Peyer's patch (tissue), 4 donors: Measurements from ENCODE around the gene TES. TPM values are rescaled to one million over a fixed set of nuclear protein-coding genes. Genes with fewer than 3 reads are reported as not detected.

Experiments used
- DNase-seq, 3 donors: peaks; one replicate each; pipeline ENCODE4 v3.0.0-alpha.2; 2017 to 2019
- H3K27ac ChIP-seq, 4 donors: fragments of 200-600 bp; sonication (generic); one replicate each; pipeline ENCODE4 v1.5.1; 2016 to 2019
- H3K27me3 ChIP-seq, 2 donors: fragments of 200-600 bp; sonication (generic); one replicate each; pipeline ENCODE4 v1.5.1; 2019
- H3K36me3 ChIP-seq, 3 donors: fragments of 200-600 bp; sonication (generic); one replicate each; pipeline ENCODE4 v1.5.1; 2016 to 2019
- H3K4me1 ChIP-seq, 4 donors: fragments of 200-600 bp; sonication (generic); one replicate each; pipeline ENCODE4 v1.5.1; 2016 to 2019
- H3K4me3 ChIP-seq, 4 donors: fragments of 200-600 bp; sonication (generic); 1 replicate in 3 of 4; 2 replicates in 1 of 4; pipeline ENCODE4 v1.5.1; 2016 to 2019; ENCODE audit warnings: mild to moderate bottlenecking in 1 of 4
- H3K9me3 ChIP-seq, 4 donors: fragments of 200-600 bp; sonication (generic); one replicate each; pipeline ENCODE4 v1.5.1; 2016 to 2019; ENCODE audit warnings: mild to moderate bottlenecking in 1 of 4
- POLR2A ChIP-seq, 2 donors: fragments of 450-650 bp; IDR thresholded peaks; one replicate each; pipeline ENCODE4 v1.5.1; 2017; ENCODE audit warnings: antibody characterized with exemption in 2 of 2, mild to moderate bottlenecking in 2 of 2, moderate library complexity in 2 of 2
- total RNA-seq, 4 donors: library from RNA; depleted of rRNA; stranded (reverse); fragments of >200 nt; gene quantifications; one replicate each; pipeline ENCODE4 v1.1.0, GENCODE V29; 2016
- TF ChIP-seq, protein P1 (sequence below), 6 experiments: fragments of 450-650 bp in 4 of 6; fragments of 200-600 bp in 2 of 6; sonication (generic) in 1 of 6; IDR thresholded peaks; one replicate each; pipeline ENCODE4 v1.5.1; 2017 to 2019; ENCODE audit warnings: antibody characterized with exemption in 6 of 6, mild to moderate bottlenecking in 3 of 6, moderate library complexity in 1 of 6

Gene TES
- total RNA-seq, 4 donors from 2014 or later = 62.7 to 97.4 (median 69.6) TPM

DNA sequence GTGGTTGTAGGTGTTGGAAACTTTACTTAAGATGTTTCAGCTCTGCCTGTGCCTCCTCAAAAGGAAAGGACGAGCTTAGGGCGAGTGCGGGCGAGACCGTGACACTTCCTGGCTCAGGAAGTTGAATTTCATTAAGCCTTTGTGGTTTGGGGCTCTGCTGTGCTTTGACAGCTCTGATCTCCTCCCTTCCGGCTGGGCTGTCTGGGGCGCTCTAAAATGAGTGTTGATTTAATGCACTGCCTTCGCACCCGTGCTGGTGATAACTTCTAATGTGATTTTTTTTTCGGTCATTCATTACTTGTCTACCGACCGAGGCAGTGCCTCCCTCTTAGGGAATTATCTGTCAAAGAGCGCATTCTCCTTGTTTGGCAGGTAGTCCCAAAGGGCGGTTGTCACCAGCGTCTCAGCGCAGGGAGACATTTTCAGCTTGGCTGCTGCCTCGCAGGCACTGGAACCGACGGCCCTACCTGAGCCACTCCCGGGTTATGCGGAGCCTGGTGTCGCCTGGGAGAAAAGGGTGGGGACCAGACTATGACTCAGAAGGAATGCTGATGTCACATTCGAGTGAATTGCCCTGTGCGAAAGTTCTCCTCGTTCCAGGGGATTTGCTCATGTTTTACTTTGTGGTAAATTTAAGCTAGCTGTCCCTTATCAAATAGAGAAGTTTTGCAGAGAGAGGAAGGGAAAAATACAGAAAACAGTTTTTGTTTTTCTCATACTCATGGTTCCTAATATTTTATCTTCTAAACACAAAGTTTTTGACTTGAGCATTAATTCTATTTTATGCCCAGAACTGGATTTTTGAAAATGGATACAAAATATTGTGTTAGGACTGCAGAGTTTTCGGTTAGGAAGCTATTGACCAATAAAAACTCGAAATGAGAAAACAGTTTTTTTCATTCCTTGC, 920 bp downstream of the TES start:
- H3K27ac ChIP-seq = peak overlapping the region; percentile 93 to 98 (median 96)
- peak; percentile 98 to 99 for TF ChIP-seq POLR2A (IDR thresholded peaks at IDR 0.05)
- TF ChIP-seq, protein P1, sequence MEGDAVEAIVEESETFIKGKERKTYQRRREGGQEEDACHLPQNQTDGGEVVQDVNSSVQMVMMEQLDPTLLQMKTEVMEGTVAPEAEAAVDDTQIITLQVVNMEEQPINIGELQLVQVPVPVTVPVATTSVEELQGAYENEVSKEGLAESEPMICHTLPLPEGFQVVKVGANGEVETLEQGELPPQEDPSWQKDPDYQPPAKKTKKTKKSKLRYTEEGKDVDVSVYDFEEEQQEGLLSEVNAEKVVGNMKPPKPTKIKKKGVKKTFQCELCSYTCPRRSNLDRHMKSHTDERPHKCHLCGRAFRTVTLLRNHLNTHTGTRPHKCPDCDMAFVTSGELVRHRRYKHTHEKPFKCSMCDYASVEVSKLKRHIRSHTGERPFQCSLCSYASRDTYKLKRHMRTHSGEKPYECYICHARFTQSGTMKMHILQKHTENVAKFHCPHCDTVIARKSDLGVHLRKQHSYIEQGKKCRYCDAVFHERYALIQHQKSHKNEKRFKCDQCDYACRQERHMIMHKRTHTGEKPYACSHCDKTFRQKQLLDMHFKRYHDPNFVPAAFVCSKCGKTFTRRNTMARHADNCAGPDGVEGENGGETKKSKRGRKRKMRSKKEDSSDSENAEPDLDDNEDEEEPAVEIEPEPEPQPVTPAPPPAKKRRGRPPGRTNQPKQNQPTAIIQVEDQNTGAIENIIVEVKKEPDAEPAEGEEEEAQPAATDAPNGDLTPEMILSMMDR (IDR thresholded peaks at IDR 0.05) = peak in 1 of 6 experiments; percentile 2
- no peaks in the 10 kb centered on the region for H3K27me3 ChIP-seq
- H3K4me1 ChIP-seq = peaks cover 0 to 24% (median 11%) of the 10 kb centered on the region in 4 donors
- no peaks in the 10 kb centered on the region for H3K36me3 ChIP-seq
- peak; percentile 78 to 93 (median 91) for DNase-seq
- H3K4me3 ChIP-seq = peak overlapping the region; percentile 66 to 94 (median 82)
- H3K9me3 ChIP-seq = no peaks in the 10 kb centered on the region

DNA sequence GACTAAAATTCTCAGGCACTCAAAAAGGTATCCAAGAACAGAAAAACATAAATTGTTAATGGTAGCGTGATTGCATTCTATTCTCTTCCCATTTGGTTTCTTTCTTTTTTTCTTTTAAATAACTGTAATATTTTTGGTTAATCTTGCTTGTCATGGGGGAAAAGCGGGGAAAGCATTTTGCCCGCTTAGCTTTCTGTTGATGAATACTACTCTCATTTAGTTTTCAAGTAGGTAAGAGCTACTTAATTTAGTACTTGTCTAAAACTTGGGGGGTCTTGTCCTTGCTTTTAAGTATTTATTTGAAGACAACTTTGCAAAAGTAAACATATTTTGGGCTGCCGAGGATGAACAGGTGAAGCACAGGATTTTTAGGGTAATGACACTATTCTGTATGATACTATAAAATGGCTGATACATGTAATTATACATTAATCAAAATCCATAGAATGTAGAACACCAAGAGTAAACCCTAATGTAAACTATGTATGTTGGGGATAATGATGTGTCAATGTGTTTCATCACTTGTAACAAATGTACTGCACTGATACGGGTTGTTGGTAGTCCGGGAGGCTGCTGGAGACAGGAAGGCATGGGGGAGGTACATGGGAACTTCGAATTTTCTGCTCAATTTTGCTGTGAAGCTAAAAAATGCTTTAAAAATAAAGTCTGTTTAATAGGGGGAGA, 1.7 kb downstream of the TES start:
- H3K36me3 ChIP-seq = no peaks in the 10 kb centered on the region
- H3K4me3 ChIP-seq = peak overlapping the region; percentile 66 to 94 (median 82)
- H3K27me3 ChIP-seq = no peaks in the 10 kb centered on the region
- TF ChIP-seq, protein P1 (IDR thresholded peaks at IDR 0.05) = no peak
- no peak for TF ChIP-seq POLR2A (IDR thresholded peaks at IDR 0.05)
- peak overlapping the region; percentile 93 to 98 (median 96) for H3K27ac ChIP-seq
- peaks cover 0 to 29% (median 11%) of the 10 kb centered on the region in 4 donors for H3K4me1 ChIP-seq
- H3K9me3 ChIP-seq = no peaks in the 10 kb centered on the region
- no peak for DNase-seq

DNA sequence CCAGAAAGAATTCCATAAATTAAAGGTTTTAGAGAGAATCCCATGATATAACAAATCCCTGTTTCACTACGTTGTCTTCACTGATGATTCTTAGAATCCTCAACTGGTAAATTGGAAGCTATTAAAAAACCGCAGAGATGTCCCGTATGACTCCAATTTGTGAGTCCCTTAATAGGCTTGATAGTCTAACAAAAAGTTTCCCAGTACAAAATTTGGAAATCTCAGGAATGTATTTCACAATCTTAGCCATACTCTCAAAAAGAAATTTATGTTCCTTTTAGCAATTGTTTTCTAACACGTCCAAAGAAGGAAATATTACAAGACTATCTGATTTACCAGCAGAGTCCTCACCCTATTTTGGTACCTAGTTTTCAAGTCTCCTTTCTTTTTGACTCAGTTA, 2.5 kb downstream of the TES start:
- DNase-seq = no peak
- Histone ChIP-seq H3K27ac (peak overlapping the region; percentile 22 to 98 (median 95)), H3K4me3 (peak overlapping the region in 2 of 4 donors; percentile 66 to 94), H3K9me3 (no peaks in the 10 kb centered on the region), H3K4me1 (peaks cover 0 to 37% (median 11%) of the 10 kb centered on the region in 4 donors), H3K27me3 (no peaks in the 10 kb centered on the region), H3K36me3 (no peaks in the 10 kb centered on the region)
- no peak for TF ChIP-seq POLR2A (IDR thresholded peaks at IDR 0.05)
- TF ChIP-seq, protein P1 (IDR thresholded peaks at IDR 0.05) = no peak

DNA sequence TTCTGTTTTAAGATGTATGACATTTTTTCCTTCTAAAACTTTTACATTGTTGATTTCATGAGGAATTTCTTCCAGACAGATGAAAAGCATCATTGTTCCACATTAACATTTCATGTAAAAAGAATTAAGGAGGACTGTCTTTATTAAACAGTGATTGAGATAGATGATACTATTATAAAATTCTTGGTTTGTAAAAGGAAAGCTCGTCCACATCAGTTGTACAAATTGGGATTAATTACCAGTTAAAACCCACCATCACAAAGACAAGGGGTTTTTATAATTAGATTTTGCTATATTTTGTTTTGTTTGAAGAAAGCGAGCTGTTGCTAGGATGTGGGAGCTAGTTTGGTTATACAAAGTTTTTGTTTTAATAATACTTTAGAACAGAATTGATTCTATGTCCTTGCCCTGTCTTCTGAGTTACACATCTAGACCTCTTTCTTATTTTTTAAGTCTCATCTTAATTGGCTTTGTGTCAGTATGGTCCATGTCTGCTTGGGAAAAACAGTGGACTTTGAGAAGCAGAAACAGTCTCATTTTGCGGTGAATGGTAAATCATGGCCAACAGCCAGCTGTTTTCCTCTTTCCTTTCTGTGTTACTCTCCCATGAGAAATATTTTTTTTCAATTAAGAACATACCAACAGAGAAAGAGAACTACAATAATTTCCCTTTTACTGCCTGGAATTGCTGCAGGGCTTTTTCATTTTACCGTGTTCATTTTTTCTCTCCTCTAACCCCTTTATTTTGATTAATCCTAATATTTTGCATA, 3.2 kb downstream of the TES start:
- Histone ChIP-seq H3K36me3 (no peaks in the 10 kb centered on the region), H3K27ac (peak overlapping the region in 3 of 4 donors; percentile 12 to 98 (median 45)), H3K9me3 (no peaks in the 10 kb centered on the region), H3K27me3 (no peaks in the 10 kb centered on the region), H3K4me3 (no peak overlapping the region), H3K4me1 (peaks cover 0 to 42% (median 11%) of the 10 kb centered on the region in 4 donors)
- TF ChIP-seq, protein P1 (IDR thresholded peaks at IDR 0.05) = no peak
- TF ChIP-seq POLR2A (IDR thresholded peaks at IDR 0.05) = no peak
- no peak for DNase-seq

DNA sequence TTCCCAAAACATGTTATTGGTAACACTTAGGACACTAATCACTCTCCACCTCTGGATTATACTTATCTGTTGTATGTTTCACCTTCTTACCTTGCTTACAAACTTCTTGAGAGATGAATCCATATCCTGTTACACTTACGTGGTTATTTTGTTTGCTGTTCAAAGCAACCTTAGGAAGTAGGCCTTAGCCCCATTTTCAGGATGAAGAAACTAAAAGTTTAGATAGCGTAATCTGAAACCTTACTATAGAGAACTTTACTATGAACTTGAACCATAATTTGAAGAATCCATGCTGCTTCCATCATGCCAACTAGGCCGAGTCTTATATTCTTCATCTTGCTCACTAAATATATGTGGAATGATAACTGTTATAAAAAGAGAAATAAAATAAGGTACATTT, 4.6 kb downstream of the TES start:
- no peak for DNase-seq
- Histone ChIP-seq H3K27ac (peak overlapping the region in 2 of 4 donors; percentile 8 to 98), H3K4me3 (no peak overlapping the region), H3K9me3 (no peaks in the 10 kb centered on the region), H3K36me3 (no peaks in the 10 kb centered on the region), H3K27me3 (no peaks in the 10 kb centered on the region), H3K4me1 (peaks cover 0 to 54% (median 11%) of the 10 kb centered on the region in 4 donors)
- TF ChIP-seq, protein P1 (IDR thresholded peaks at IDR 0.05) = no peak
- no peak for TF ChIP-seq POLR2A (IDR thresholded peaks at IDR 0.05)
